GM19468 (cell line): ENCODE data around the gene IFNA10.
"Not testable (repeated sequence)": the region's sequence is repeated elsewhere in the genome, so short reads cannot be mapped to it uniquely, and the experiment has no call there.

Experiments used
- ATAC-seq: cut with Tn5 transposase; IDR thresholded peaks from one replicate; pipeline ENCODE4 v1.9.1; 2021; ENCODE audit warnings: mild to moderate bottlenecking, moderate library complexity, moderate number of reproducible peaks; ENCODE audit not compliant: unreplicated experiment; ENCODE audit errors: extremely low read depth

The IFNA10 gene

GRCh38 chr9:21207043-21207442 lies at the start of gene IFNA10:
Gene IFNA10, minus strand, starts transcription at chr9:21207143. Its CDS starts 46 bp downstream, at chr9:21207097.
- not testable (repeated sequence) for ATAC-seq

GRCh38 chr9:21255538-21256212 lies 48.7 kb upstream of the IFNA10 start:
- no peak for ATAC-seq

GRCh38 chr9:21252721-21253547 lies 46.0 kb upstream of the IFNA10 start:
- ATAC-seq = peak; percentile 59

- no peak for ATAC-seq
Observed at GRCh38 chr9:21251638-21252037, 44.7 kb upstream of the IFNA10 start.

GRCh38 chr9:21251190-21251589 lies 44.2 kb upstream of the IFNA10 start:
- ATAC-seq = no peak

GRCh38 chr9:21244836-21245235 lies 37.9 kb upstream of the IFNA10 start:
- ATAC-seq = no peak

GRCh38 chr9:21239911-21240310 lies 33.0 kb upstream of the IFNA10 start, which contains the start of gene IFNA14:
Gene IFNA14, minus strand, starts transcription at chr9:21240005. Its CDS starts 70 bp downstream, at chr9:21239935.
- no peak for ATAC-seq

- ATAC-seq = not testable (repeated sequence)
Observed at GRCh38 chr9:21236360-21236714, 29.4 kb upstream of the IFNA10 start.

- peak; percentile 61 for ATAC-seq
Observed at GRCh38 chr9:21235468-21236359, 28.8 kb upstream of the IFNA10 start.

- ATAC-seq = no peak
Observed at GRCh38 chr9:21234153-21234687, 27.3 kb upstream of the IFNA10 start.

GRCh38 chr9:21233258-21233657 lies 26.3 kb upstream of the IFNA10 start:
- ATAC-seq = no peak

GRCh38 chr9:21228122-21228521 lies 21.2 kb upstream of the IFNA10 start, which contains the start of gene IFNA17:
Gene IFNA17, minus strand, starts transcription at chr9:21228222. Its CDS starts 49 bp downstream, at chr9:21228173.
- no peak for ATAC-seq

- not testable (repeated sequence) for ATAC-seq
Observed at GRCh38 chr9:21217211-21217610, 10.3 kb upstream of the IFNA10 start, which contains the start of gene IFNA16. Gene IFNA16, minus strand, starts transcription at chr9:21217311. Its CDS starts 6 bp downstream, at chr9:21217305.

GRCh38 chr9:21213411-21214326 lies 6.7 kb upstream of the IFNA10 start:
- ATAC-seq = peak; percentile 43

- not testable (repeated sequence) for ATAC-seq
Observed at GRCh38 chr9:21212160-21212559, 5.2 kb upstream of the IFNA10 start.

GRCh38 chr9:21210782-21211181 lies 3.8 kb upstream of the IFNA10 start:
- ATAC-seq = not testable (repeated sequence)

- ATAC-seq = no peak
Observed at GRCh38 chr9:21210311-21210710, 3.4 kb upstream of the IFNA10 start.

- no peak for ATAC-seq
Observed at GRCh38 chr9:21205204-21205603, 1.7 kb downstream of the IFNA10 start.

GRCh38 chr9:21202105-21202504 lies 4.8 kb downstream of the IFNA10 start, which contains the start of gene IFNA7:
Gene IFNA7, minus strand, starts transcription at chr9:21202205. Its CDS starts 40 bp downstream, at chr9:21202165.
- not testable (repeated sequence) for ATAC-seq
